Prostate gland (tissue), 2 donors: ENCODE data around the gene GHRH.

ENCODE experiments used
- CTCF ChIP-seq, 4 experiments: fragments of 200-600 bp in 2 of 4; fragments of 450-650 bp in 2 of 4; sonication (generic) in 2 of 4; IDR thresholded peaks; 1 replicate in 3 of 4; 2 replicates in 1 of 4; pipeline ENCODE4 v1.5.1; 2016 to 2019; ENCODE audit warnings: antibody characterized with exemption in 4 of 4, mild to moderate bottlenecking in 2 of 4, moderate library complexity in 2 of 4
- POLR2A ChIP-seq: fragments of 450-650 bp; IDR thresholded peaks from one replicate; pipeline ENCODE4 v1.6.1; 2016; ENCODE audit warnings: antibody characterized with exemption, mild to moderate bottlenecking

GRCh38 chr20:37222086-37222485 lies 39.5 kb downstream of the GHRH start:
- TF ChIP-seq CTCF (IDR thresholded peaks at IDR 0.05), result no peak
- no peak for TF ChIP-seq POLR2A
